Measurements from ENCODE around the gene SMIM36.

The SMIM36 gene

DNA sequence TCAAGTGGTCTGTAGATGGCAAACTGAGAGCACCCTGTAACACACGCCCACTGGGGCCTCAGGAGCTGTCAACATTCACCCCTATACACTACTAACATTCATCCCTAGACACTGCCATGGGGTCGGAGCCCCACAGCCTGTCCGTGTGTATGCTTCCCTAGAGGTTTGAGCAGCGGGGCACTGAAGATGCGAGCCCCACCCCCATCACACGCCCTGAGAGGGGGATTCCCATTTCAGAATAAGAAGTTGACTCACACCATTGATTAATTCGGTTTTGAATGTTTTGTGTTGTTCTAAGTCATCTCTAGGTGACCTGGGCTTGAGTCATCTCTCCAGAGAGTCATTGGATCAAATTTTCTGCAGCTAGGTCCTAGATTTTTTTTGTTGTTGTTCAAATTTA lies 52.3 kb downstream of the SMIM36 start:
- peak; percentile 77 for ATAC-seq
- no peak for TF ChIP-seq ARNTL (CRISPR knock-in tag; IDR thresholded peaks at IDR 0.05; ENCODE audit: borderline replicate concordance, low read depth)
- no peak for TF ChIP-seq ZNF565 (CRISPR knock-in tag; conservative IDR thresholded peaks at IDR 0.05; ENCODE audit: low read depth)
- no peak for TF ChIP-seq RARB (CRISPR knock-in tag; IDR thresholded peaks at IDR 0.05)
- TF ChIP-seq, protein P1, sequence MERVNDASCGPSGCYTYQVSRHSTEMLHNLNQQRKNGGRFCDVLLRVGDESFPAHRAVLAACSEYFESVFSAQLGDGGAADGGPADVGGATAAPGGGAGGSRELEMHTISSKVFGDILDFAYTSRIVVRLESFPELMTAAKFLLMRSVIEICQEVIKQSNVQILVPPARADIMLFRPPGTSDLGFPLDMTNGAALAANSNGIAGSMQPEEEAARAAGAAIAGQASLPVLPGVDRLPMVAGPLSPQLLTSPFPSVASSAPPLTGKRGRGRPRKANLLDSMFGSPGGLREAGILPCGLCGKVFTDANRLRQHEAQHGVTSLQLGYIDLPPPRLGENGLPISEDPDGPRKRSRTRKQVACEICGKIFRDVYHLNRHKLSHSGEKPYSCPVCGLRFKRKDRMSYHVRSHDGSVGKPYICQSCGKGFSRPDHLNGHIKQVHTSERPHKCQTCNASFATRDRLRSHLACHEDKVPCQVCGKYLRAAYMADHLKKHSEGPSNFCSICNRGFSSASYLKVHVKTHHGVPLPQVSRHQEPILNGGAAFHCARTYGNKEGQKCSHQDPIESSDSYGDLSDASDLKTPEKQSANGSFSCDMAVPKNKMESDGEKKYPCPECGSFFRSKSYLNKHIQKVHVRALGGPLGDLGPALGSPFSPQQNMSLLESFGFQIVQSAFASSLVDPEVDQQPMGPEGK (CRISPR knock-in tag; IDR thresholded peaks at IDR 0.05; ENCODE audit: borderline replicate concordance), result no peak
- TF ChIP-seq, protein P2, sequence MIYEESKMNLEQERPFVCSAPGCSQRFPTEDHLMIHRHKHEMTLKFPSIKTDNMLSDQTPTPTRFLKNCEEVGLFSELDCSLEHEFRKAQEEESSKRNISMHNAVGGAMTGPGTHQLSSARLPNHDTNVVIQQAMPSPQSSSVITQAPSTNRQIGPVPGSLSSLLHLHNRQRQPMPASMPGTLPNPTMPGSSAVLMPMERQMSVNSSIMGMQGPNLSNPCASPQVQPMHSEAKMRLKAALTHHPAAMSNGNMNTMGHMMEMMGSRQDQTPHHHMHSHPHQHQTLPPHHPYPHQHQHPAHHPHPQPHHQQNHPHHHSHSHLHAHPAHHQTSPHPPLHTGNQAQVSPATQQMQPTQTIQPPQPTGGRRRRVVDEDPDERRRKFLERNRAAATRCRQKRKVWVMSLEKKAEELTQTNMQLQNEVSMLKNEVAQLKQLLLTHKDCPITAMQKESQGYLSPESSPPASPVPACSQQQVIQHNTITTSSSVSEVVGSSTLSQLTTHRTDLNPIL (CRISPR knock-in tag; IDR thresholded peaks at IDR 0.05; ENCODE audit: low read depth), result no peak
- no peak for TF ChIP-seq CSDC2 (CRISPR knock-in tag; IDR thresholded peaks at IDR 0.05)
- TF ChIP-seq SNAI2 (CRISPR knock-in tag; IDR thresholded peaks at IDR 0.05), result no peak
- TF ChIP-seq, protein P3, sequence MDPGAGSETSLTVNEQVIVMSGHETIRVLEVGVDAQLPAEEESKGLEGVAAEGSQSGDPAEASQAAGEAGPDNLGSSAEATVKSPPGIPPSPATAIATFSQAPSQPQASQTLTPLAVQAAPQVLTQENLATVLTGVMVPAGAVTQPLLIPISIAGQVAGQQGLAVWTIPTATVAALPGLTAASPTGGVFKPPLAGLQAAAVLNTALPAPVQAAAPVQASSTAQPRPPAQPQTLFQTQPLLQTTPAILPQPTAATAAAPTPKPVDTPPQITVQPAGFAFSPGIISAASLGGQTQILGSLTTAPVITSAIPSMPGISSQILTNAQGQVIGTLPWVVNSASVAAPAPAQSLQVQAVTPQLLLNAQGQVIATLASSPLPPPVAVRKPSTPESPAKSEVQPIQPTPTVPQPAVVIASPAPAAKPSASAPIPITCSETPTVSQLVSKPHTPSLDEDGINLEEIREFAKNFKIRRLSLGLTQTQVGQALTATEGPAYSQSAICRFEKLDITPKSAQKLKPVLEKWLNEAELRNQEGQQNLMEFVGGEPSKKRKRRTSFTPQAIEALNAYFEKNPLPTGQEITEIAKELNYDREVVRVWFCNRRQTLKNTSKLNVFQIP (CRISPR knock-in tag; IDR thresholded peaks at IDR 0.05; ENCODE audit: borderline replicate concordance, low read depth), result no peak
- TF ChIP-seq TOX (CRISPR knock-in tag; IDR thresholded peaks at IDR 0.05; ENCODE audit: borderline replicate concordance), result no peak
- no peak for TF ChIP-seq GLIS3 (CRISPR knock-in tag; IDR thresholded peaks at IDR 0.05)
- TF ChIP-seq PPARA (CRISPR knock-in tag; IDR thresholded peaks at IDR 0.05; ENCODE audit: borderline replicate concordance), result no peak
- TF ChIP-seq, protein P4, sequence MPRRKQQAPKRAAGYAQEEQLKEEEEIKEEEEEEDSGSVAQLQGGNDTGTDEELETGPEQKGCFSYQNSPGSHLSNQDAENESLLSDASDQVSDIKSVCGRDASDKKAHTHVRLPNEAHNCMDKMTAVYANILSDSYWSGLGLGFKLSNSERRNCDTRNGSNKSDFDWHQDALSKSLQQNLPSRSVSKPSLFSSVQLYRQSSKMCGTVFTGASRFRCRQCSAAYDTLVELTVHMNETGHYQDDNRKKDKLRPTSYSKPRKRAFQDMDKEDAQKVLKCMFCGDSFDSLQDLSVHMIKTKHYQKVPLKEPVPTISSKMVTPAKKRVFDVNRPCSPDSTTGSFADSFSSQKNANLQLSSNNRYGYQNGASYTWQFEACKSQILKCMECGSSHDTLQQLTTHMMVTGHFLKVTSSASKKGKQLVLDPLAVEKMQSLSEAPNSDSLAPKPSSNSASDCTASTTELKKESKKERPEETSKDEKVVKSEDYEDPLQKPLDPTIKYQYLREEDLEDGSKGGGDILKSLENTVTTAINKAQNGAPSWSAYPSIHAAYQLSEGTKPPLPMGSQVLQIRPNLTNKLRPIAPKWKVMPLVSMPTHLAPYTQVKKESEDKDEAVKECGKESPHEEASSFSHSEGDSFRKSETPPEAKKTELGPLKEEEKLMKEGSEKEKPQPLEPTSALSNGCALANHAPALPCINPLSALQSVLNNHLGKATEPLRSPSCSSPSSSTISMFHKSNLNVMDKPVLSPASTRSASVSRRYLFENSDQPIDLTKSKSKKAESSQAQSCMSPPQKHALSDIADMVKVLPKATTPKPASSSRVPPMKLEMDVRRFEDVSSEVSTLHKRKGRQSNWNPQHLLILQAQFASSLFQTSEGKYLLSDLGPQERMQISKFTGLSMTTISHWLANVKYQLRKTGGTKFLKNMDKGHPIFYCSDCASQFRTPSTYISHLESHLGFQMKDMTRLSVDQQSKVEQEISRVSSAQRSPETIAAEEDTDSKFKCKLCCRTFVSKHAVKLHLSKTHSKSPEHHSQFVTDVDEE (CRISPR knock-in tag; IDR thresholded peaks at IDR 0.05), result no peak
- no peak for TF ChIP-seq OSR1 (CRISPR knock-in tag; IDR thresholded peaks at IDR 0.05)

DNA sequence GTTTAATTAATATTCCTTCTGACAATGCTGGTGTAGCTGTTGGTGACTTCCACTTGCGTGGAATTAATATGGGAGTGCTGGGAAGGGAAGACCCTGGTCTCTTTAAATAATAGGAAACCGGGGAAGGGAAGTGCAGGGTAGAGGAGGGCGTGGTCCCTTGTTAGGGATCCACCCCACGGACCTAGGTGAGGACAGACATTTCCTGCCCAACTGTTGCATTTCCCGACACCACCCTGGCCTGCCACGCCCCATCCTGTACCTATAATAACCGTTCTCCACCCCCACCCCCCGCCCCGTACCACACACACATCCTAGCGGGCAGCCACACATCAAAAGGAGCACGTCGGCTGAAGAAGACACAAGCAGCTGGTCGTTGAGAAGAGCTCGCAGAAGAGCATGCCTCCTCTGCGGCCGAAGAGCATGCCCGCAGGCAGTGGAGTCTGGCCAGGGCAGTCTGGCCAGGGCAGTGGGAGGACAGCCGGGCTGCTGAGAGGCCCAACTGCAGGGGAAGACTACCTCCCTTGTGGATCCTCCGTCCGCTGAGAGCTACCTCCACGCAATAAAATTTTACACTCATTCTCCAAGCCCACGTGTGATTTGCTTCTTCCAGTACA lies 52.9 kb downstream of the SMIM36 start:
- TF ChIP-seq, protein P4 (CRISPR knock-in tag; IDR thresholded peaks at IDR 0.05), result no peak
- TF ChIP-seq, protein P2 (CRISPR knock-in tag; IDR thresholded peaks at IDR 0.05; ENCODE audit: low read depth), result no peak
- TF ChIP-seq ISL1 (CRISPR knock-in tag; IDR thresholded peaks at IDR 0.05), result no peak
- TF ChIP-seq, protein P5, sequence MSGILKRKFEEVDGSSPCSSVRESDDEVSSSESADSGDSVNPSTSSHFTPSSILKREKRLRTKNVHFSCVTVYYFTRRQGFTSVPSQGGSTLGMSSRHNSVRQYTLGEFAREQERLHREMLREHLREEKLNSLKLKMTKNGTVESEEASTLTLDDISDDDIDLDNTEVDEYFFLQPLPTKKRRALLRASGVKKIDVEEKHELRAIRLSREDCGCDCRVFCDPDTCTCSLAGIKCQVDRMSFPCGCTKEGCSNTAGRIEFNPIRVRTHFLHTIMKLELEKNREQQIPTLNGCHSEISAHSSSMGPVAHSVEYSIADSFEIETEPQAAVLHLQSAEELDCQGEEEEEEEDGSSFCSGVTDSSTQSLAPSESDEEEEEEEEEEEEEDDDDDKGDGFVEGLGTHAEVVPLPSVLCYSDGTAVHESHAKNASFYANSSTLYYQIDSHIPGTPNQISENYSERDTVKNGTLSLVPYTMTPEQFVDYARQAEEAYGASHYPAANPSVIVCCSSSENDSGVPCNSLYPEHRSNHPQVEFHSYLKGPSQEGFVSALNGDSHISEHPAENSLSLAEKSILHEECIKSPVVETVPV (CRISPR knock-in tag; IDR thresholded peaks at IDR 0.05), result no peak
- TF ChIP-seq ZNF565 (CRISPR knock-in tag; conservative IDR thresholded peaks at IDR 0.05; ENCODE audit: low read depth), result no peak
- no peak for TF ChIP-seq ZC3H10 (CRISPR knock-in tag; IDR thresholded peaks at IDR 0.05)
- no peak for TF ChIP-seq TOX (CRISPR knock-in tag; IDR thresholded peaks at IDR 0.05; ENCODE audit: borderline replicate concordance)
- no peak for TF ChIP-seq ZFP3 (CRISPR knock-in tag; IDR thresholded peaks at IDR 0.05)
- TF ChIP-seq RARB (CRISPR knock-in tag; IDR thresholded peaks at IDR 0.05), result no peak
- TF ChIP-seq ZNF8 (CRISPR knock-in tag; IDR thresholded peaks at IDR 0.05), result no peak
- no peak for TF ChIP-seq ESRRG (CRISPR knock-in tag; IDR thresholded peaks at IDR 0.05)
- TF ChIP-seq CSDC2 (CRISPR knock-in tag; IDR thresholded peaks at IDR 0.05), result no peak
- no peak for TF ChIP-seq PPARA (CRISPR knock-in tag; IDR thresholded peaks at IDR 0.05; ENCODE audit: borderline replicate concordance)
- no peak for TF ChIP-seq ZNF70 (CRISPR knock-in tag; IDR thresholded peaks at IDR 0.05)
- ATAC-seq, result no peak
